Measurements from ENCODE around the gene MPG.

The MPG gene

DNA sequence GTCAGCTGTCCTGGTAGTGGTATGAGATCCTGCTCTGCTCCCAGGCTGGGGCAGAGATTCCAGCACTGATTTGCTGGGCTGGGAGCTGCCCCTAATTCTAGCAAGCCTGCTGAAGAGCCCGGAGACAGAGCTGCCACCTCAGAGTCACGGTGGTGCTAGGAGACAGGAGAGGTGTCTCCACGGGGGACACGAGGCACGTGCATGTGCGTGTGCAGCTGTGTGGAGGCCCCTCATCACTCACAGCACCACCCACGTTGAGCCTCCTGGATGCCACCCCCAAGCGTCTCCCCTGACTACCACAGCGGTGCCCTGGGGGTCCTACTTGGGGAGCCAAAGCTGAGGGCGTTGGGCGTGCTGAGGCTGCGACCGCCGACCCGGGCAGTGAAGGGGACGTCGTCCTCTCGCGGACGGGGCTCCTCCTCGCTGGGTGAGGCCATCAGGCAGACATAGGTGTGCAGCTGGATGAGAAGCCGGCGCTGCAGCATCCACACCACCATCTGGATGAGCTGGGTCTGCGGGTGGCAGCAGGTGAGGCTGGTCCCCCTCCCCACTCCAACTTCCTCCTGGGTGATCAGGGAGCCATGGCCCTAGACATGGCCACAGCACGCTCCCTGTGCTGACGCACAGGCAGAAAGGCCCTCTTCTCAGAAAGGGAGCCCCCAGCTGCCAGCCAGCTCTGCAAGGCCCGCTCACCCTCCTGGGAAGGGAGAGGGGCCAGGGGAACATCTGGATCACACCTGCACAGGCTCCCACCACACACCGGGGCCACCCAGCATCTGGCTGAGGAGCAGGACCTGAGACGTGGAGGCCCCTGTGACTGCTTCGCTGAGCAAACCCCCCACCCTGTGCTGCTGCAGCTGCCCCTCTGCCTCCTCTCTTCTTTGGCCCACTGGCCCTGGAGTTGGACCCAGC, 11.6 kb downstream of the MPG start:
- H3K36me3 ChIP-seq (ENCODE audit: control insufficient read depth, insufficient read depth, low read length), result peaks cover 50% of the 10 kb centered on the region
- no peak overlapping the region for H3K9ac ChIP-seq (ENCODE audit: low read depth, low read length)
- no peaks in the 10 kb centered on the region for H3K4me1 ChIP-seq (ENCODE audit: control insufficient read depth, insufficient read depth, low read length)
- H3K27me3 ChIP-seq (ENCODE audit: control insufficient read depth, insufficient read depth, low read length), result no peaks in the 10 kb centered on the region
- no peak overlapping the region for H3K27ac ChIP-seq (ENCODE audit: low read depth, low read length)
- H3K9me3 ChIP-seq (ENCODE audit: control insufficient read depth, insufficient read depth, low read length), result no peaks in the 10 kb centered on the region
- H3K4me3 ChIP-seq (ENCODE audit: low read depth, low read length), result no peak overlapping the region

DNA sequence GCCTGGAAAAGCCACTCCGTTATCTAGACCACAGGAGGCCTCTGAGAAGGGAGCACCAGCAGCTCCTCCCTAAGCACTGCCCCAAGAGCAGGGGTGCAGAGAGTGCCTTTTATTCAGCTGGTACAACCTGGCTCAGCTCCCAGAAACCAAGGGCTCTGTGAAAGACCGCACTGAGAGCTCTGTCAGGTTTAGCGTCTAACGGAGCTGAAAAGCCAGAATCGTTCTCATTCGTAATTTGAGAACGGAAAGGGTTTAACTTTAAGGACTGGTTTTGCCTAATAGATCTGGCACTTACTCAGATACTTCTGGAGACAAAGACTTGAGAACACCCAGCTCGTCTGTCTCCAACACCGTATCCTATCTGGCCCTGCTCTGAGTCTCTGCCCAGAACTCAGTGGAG, 13.5 kb downstream of the MPG start:
- H3K27ac ChIP-seq (ENCODE audit: low read depth, low read length), result no peak overlapping the region
- H3K9ac ChIP-seq (ENCODE audit: low read depth, low read length), result no peak overlapping the region
- no peaks in the 10 kb centered on the region for H3K4me1 ChIP-seq (ENCODE audit: control insufficient read depth, insufficient read depth, low read length)
- H3K9me3 ChIP-seq (ENCODE audit: control insufficient read depth, insufficient read depth, low read length), result no peaks in the 10 kb centered on the region
- no peaks in the 10 kb centered on the region for H3K27me3 ChIP-seq (ENCODE audit: control insufficient read depth, insufficient read depth, low read length)
- peaks cover 37% of the 10 kb centered on the region for H3K36me3 ChIP-seq (ENCODE audit: control insufficient read depth, insufficient read depth, low read length)
- H3K4me3 ChIP-seq (ENCODE audit: low read depth, low read length), result no peak overlapping the region

- Histone ChIP-seq H3K27me3 (ENCODE audit: control insufficient read depth, insufficient read depth, low read length) (no peaks in the 10 kb centered on the region), H3K36me3 (ENCODE audit: control insufficient read depth, insufficient read depth, low read length) (peaks cover 30% of the 10 kb centered on the region), H3K9me3 (ENCODE audit: control insufficient read depth, insufficient read depth, low read length) (no peaks in the 10 kb centered on the region), H3K4me3 (ENCODE audit: low read depth, low read length) (no peak overlapping the region), H3K27ac (ENCODE audit: low read depth, low read length) (no peak overlapping the region), H3K9ac (ENCODE audit: low read depth, low read length) (no peak overlapping the region), H3K4me1 (ENCODE audit: control insufficient read depth, insufficient read depth, low read length) (no peaks in the 10 kb centered on the region)
These were observed 14.7 kb downstream of the MPG start for GRCh38 chr16:92431-93339.

DNA sequence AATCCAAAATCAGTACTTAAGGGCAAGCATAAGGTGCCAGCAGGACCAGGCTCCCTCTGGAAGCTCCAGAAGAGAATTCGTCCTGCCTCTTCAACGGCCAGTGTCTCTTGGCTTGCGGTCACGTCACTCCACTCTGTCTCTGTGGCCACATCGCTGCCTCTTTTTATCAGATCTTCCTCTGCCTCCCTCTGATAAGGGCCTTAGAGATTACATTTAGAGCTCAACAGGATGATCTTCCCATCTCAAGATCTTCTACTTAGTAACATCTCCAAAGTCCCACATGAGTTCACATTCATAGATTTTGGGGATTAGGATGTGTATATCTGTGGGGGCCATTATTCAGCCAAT, 16.9 kb downstream of the MPG start:
- Histone ChIP-seq H3K9ac (ENCODE audit: low read depth, low read length) (no peak overlapping the region), H3K4me3 (ENCODE audit: low read depth, low read length) (no peak overlapping the region), H3K4me1 (ENCODE audit: control insufficient read depth, insufficient read depth, low read length) (no peaks in the 10 kb centered on the region), H3K9me3 (ENCODE audit: control insufficient read depth, insufficient read depth, low read length) (no peaks in the 10 kb centered on the region), H3K27ac (ENCODE audit: low read depth, low read length) (no peak overlapping the region), H3K36me3 (ENCODE audit: control insufficient read depth, insufficient read depth, low read length) (peaks cover 20% of the 10 kb centered on the region), H3K27me3 (ENCODE audit: control insufficient read depth, insufficient read depth, low read length) (no peaks in the 10 kb centered on the region)

- Histone ChIP-seq H3K36me3 (ENCODE audit: control insufficient read depth, insufficient read depth, low read length) (peaks cover 18% of the 10 kb centered on the region), H3K4me3 (ENCODE audit: low read depth, low read length) (no peak overlapping the region), H3K27me3 (ENCODE audit: control insufficient read depth, insufficient read depth, low read length) (no peaks in the 10 kb centered on the region), H3K27ac (ENCODE audit: low read depth, low read length) (no peak overlapping the region), H3K9me3 (ENCODE audit: control insufficient read depth, insufficient read depth, low read length) (no peaks in the 10 kb centered on the region), H3K4me1 (ENCODE audit: control insufficient read depth, insufficient read depth, low read length) (no peaks in the 10 kb centered on the region), H3K9ac (ENCODE audit: low read depth, low read length) (no peak overlapping the region)
These were observed 18.9 kb downstream of the MPG start for GRCh38 chr16:96935-97381.

DNA sequence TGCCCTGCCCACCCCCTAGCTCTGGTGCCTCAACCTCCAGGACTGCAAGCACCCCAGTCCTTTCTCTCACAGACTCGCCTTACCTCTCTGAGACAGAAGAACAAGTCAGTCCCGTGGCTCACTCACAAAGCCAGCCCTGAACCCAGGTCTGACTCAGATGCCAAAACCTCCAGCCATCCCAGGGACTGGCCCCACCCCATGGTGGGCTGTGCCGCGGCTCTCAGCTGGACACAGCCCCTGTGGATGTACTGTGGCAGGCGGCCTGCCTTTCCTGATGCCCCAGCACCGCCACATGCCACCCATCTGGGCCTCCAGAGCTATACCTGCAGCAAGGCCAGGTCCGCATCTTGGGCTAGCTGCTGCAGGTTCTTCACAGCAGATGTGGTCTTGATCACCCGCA, 19.8 kb downstream of the MPG start:
- Histone ChIP-seq H3K9ac (ENCODE audit: low read depth, low read length) (no peak overlapping the region), H3K4me1 (ENCODE audit: control insufficient read depth, insufficient read depth, low read length) (no peaks in the 10 kb centered on the region), H3K4me3 (ENCODE audit: low read depth, low read length) (no peak overlapping the region), H3K9me3 (ENCODE audit: control insufficient read depth, insufficient read depth, low read length) (no peaks in the 10 kb centered on the region), H3K36me3 (ENCODE audit: control insufficient read depth, insufficient read depth, low read length) (peaks cover 18% of the 10 kb centered on the region), H3K27ac (ENCODE audit: low read depth, low read length) (no peak overlapping the region), H3K27me3 (ENCODE audit: control insufficient read depth, insufficient read depth, low read length) (no peaks in the 10 kb centered on the region)

DNA sequence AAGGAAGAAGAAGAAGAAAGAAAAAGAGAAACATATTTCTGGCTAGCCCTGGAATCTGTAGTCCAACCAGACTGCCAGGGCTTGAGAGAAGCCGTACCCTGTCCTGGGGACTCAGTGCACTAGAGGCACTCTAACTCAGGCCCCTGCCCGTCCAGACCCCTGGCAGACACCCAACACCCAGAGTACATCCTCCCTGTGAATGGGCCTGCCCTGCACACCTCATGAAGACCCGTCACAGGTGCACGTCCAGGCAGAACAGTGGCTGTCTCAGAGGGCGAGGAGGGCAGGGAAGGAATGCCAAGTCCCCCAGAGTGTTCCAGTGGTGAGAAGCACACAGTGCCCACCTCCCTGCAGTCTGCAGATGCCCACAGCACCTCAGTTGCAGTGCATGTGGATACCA, 23.0 kb downstream of the MPG start:
- Histone ChIP-seq H3K9me3 (ENCODE audit: control insufficient read depth, insufficient read depth, low read length) (no peaks in the 10 kb centered on the region), H3K36me3 (ENCODE audit: control insufficient read depth, insufficient read depth, low read length) (peaks cover 32% of the 10 kb centered on the region), H3K27ac (ENCODE audit: low read depth, low read length) (no peak overlapping the region), H3K4me3 (ENCODE audit: low read depth, low read length) (no peak overlapping the region), H3K27me3 (ENCODE audit: control insufficient read depth, insufficient read depth, low read length) (no peaks in the 10 kb centered on the region), H3K4me1 (ENCODE audit: control insufficient read depth, insufficient read depth, low read length) (no peaks in the 10 kb centered on the region), H3K9ac (ENCODE audit: low read depth, low read length) (no peak overlapping the region)

- peaks cover 28% of the 10 kb centered on the region for H3K36me3 ChIP-seq (ENCODE audit: control insufficient read depth, insufficient read depth, low read length)
- H3K4me1 ChIP-seq (ENCODE audit: control insufficient read depth, insufficient read depth, low read length), result peaks cover under 1% of the 10 kb centered on the region; the same call in 1 of the 2 replicates
- H3K4me3 ChIP-seq (ENCODE audit: low read depth, low read length), result no peak overlapping the region
- H3K9ac ChIP-seq (ENCODE audit: low read depth, low read length), result no peak overlapping the region
- no peaks in the 10 kb centered on the region for H3K27me3 ChIP-seq (ENCODE audit: control insufficient read depth, insufficient read depth, low read length)
- H3K27ac ChIP-seq (ENCODE audit: low read depth, low read length), result no peak overlapping the region
- no peaks in the 10 kb centered on the region for H3K9me3 ChIP-seq (ENCODE audit: control insufficient read depth, insufficient read depth, low read length)
These were observed 23.6 kb downstream of the MPG start for GRCh38 chr16:101586-101985.

DNA sequence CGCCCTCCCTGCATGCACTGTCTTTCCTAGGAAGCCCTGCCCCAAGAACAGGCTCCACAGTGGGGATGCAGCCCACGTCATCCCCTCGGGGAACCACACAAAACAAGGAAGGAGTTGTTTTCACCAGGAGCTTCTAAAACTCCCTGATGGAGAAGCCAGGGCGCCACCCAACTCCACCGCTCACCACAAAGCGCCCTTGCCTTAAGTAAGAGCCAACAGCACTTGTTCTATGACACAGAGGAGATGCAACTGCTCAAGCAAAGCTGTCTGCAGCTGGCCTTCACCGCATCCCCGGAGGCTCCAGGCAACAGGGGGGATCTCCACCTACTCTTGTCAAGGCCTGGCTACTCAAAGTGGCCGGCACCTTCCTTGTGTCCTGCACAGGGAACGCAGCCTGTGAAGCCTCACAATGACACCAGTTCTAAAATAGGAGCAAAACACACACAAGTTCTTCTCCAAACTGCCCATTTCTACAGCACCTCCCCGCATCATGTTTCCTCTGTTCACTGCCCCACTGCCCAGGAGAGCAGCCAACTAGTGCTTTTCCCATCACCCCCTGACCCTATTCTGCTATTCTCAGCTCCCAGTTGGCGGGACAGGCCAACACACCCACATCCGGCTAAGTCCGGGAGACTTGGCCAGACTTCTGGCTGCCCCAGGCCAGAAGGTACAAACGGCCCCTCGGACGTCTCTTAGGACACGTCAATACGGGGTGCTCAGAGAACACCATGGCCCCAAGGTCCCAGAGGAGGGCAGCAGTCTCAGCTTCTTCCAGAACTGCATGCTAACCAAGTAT, 24.2 kb downstream of the MPG start:
- Histone ChIP-seq H3K9me3 (ENCODE audit: control insufficient read depth, insufficient read depth, low read length) (no peaks in the 10 kb centered on the region), H3K4me1 (ENCODE audit: control insufficient read depth, insufficient read depth, low read length) (peaks cover 4% of the 10 kb centered on the region; the same call in 1 of the 2 replicates), H3K36me3 (ENCODE audit: control insufficient read depth, insufficient read depth, low read length) (peaks cover 28% of the 10 kb centered on the region), H3K4me3 (ENCODE audit: low read depth, low read length) (no peak overlapping the region), H3K27ac (ENCODE audit: low read depth, low read length) (no peak overlapping the region), H3K9ac (ENCODE audit: low read depth, low read length) (no peak overlapping the region), H3K27me3 (ENCODE audit: control insufficient read depth, insufficient read depth, low read length) (no peaks in the 10 kb centered on the region)

DNA sequence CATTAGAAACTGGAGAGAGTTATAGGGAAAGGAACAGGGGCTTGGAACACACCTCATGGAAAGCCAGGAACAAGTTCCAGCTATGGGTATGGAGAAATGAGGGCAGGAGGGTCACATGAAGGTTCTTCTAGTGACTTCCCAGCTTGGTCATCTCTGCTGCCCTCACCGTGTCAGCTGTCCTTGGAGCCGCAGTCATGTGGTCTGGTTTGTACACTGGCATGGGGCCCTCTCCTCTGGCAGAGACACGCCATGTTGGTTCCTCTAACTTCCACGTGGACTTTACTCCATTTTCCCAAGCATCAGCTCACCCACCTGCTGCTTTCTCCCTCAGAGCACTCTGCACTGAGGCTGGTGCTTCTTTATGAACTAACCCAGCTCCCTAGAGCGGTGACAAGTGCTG, 26.3 kb downstream of the MPG start:
- Histone ChIP-seq H3K9me3 (ENCODE audit: control insufficient read depth, insufficient read depth, low read length) (no peaks in the 10 kb centered on the region), H3K27me3 (ENCODE audit: control insufficient read depth, insufficient read depth, low read length) (no peaks in the 10 kb centered on the region), H3K27ac (ENCODE audit: low read depth, low read length) (no peak overlapping the region), H3K4me1 (ENCODE audit: control insufficient read depth, insufficient read depth, low read length) (peaks cover 4% of the 10 kb centered on the region; the same call in 1 of the 2 replicates), H3K9ac (ENCODE audit: low read depth, low read length) (no peak overlapping the region), H3K36me3 (ENCODE audit: control insufficient read depth, insufficient read depth, low read length) (peaks cover 21% of the 10 kb centered on the region), H3K4me3 (ENCODE audit: low read depth, low read length) (no peak overlapping the region)
